Measurements from ENCODE around the gene PRKRA. TPM values are rescaled to one million over a fixed set of nuclear protein-coding genes. Genes with fewer than 3 reads are reported as not detected.

Gene PRKRA
- total RNA-seq, 2 donors from 2014 or later: 59.8 to 67.7 TPM

GRCh38 chr2:178391701-178392100, 59.3 kb downstream of the PRKRA start:
- whole genome bisulfite sequencing: 92% methylated on average over 4 of the region's 4 CpGs

GRCh38 chr2:178388287-178388686, 62.7 kb downstream of the PRKRA start:
- Histone ChIP-seq H3K36me3 (no peaks in the 10 kb centered on the region), H3K4me3 (no peak overlapping the region), H3K4me1 (replicated peaks) (no peaks in the 10 kb centered on the region), H3K27me3 (replicated peaks; ENCODE audit: insufficient read depth) (no peaks in the 10 kb centered on the region), H3K27ac (no peak overlapping the region), H3K9me3 (no peaks in the 10 kb centered on the region)
- no peak for DNase-seq (ENCODE audit: low spot score)
- no peak for TF ChIP-seq POLR2A (IDR thresholded peaks at IDR 0.05)
- intact Hi-C loops (cut with DNase I): no loop called here
- 91% methylated on average over 7 of the region's 7 CpGs for WGBS

More at GRCh38 chr2:178391701-178392100, 59.3 kb downstream of the PRKRA start:
- Histone ChIP-seq H3K36me3 (no peaks in the 10 kb centered on the region), H3K4me1 (replicated peaks) (no peaks in the 10 kb centered on the region), H3K9me3 (no peaks in the 10 kb centered on the region), H3K27me3 (replicated peaks; ENCODE audit: insufficient read depth) (no peaks in the 10 kb centered on the region), H3K4me3 (no peak overlapping the region), H3K27ac (no peak overlapping the region)
- intact Hi-C loops (cut with DNase I): no loop called here
- no peak for DNase-seq (ENCODE audit: low spot score)
- TF ChIP-seq POLR2AphosphoS5 (IDR thresholded peaks at IDR 0.05) (no peak), CTCF (IDR thresholded peaks at IDR 0.05) (no peak), POLR2A (IDR thresholded peaks at IDR 0.05) (no peak)

- no peak for DNase-seq (ENCODE audit: low spot score)
- no peak overlapping the region for H3K4me3 ChIP-seq
- H3K4me1 ChIP-seq (replicated peaks): no peaks in the 10 kb centered on the region
- 67% methylated on average over 1 of the region's 1 CpG for WGBS
- H3K9me3 ChIP-seq: no peaks in the 10 kb centered on the region
- H3K36me3 ChIP-seq: no peaks in the 10 kb centered on the region
- H3K27ac ChIP-seq: no peak overlapping the region
- TF ChIP-seq CTCF (IDR thresholded peaks at IDR 0.05) (no peak), POLR2AphosphoS5 (IDR thresholded peaks at IDR 0.05) (no peak), POLR2A (IDR thresholded peaks at IDR 0.05) (no peak)
- intact Hi-C loops (cut with DNase I): no loop called here
- no peaks in the 10 kb centered on the region for H3K27me3 ChIP-seq (replicated peaks; ENCODE audit: insufficient read depth)
Measured at GRCh38 chr2:178386986-178387597, 63.9 kb downstream of the PRKRA start.

GRCh38 chr2:178385595-178386148, 65.3 kb downstream of the PRKRA start:
- TF ChIP-seq CTCF (IDR thresholded peaks at IDR 0.05): no peak
- intact Hi-C loops (cut with DNase I): no loop called here

GRCh38 chr2:178383718-178384117, 67.3 kb downstream of the PRKRA start:
- Histone ChIP-seq H3K4me3 (no peak overlapping the region), H3K4me1 (replicated peaks) (no peaks in the 10 kb centered on the region), H3K27me3 (replicated peaks; ENCODE audit: insufficient read depth) (no peaks in the 10 kb centered on the region), H3K27ac (no peak overlapping the region), H3K9me3 (no peaks in the 10 kb centered on the region), H3K36me3 (no peaks in the 10 kb centered on the region)
- WGBS: 97% methylated on average over 5 of the region's 5 CpGs
- no peak for DNase-seq (ENCODE audit: low spot score)
- TF ChIP-seq CTCF (IDR thresholded peaks at IDR 0.05): no peak
- TF ChIP-seq POLR2A (IDR thresholded peaks at IDR 0.05): no peak
- no peak for TF ChIP-seq POLR2AphosphoS5 (IDR thresholded peaks at IDR 0.05)
- intact Hi-C loops (cut with DNase I): no loop called here

More at GRCh38 chr2:178385595-178386148, 65.3 kb downstream of the PRKRA start:
- 74% methylated on average over 4 of the region's 4 CpGs for WGBS
- H3K36me3 ChIP-seq: no peaks in the 10 kb centered on the region
- no peaks in the 10 kb centered on the region for H3K27me3 ChIP-seq (replicated peaks; ENCODE audit: insufficient read depth)
- no peaks in the 10 kb centered on the region for H3K9me3 ChIP-seq
- H3K4me3 ChIP-seq: no peak overlapping the region
- no peak overlapping the region for H3K27ac ChIP-seq
- H3K4me1 ChIP-seq (replicated peaks): no peaks in the 10 kb centered on the region
- no peak for DNase-seq (ENCODE audit: low spot score)

Other genes starting within 250 kb of the PRKRA start
- 1 to 10 TPM in 1 of 2 donors, under 1 TPM in 1; 0.91 to 4.7 TPM for gene PJVK, start 203 bp upstream of the PRKRA start, total RNA-seq
- gene FKBP7, start 27.4 kb upstream of the PRKRA start, total RNA-seq: 10 to 100 TPM in 1 of 2 donors, 1 to 10 TPM in 1; 6.0 to 12.5 TPM
- gene PLEKHA3, start 29.3 kb upstream of the PRKRA start, total RNA-seq: 10 to 100 TPM in 1 of 2 donors, 1 to 10 TPM in 1; 8.2 to 15.7 TPM